Transverse colon (tissue), 4 donors: ENCODE results near the gene XKR8. TPM values are rescaled to one million over a fixed set of nuclear protein-coding genes. Genes with fewer than 3 reads are reported as not detected.

ENCODE experiments used
- DNase-seq: peaks from one replicate; pipeline ENCODE4 v3.0.0-alpha.2; 2019
- H3K27ac ChIP-seq, 4 donors: fragments of 200-600 bp; sonication (generic); 2 replicates each; pipeline ENCODE4 v1.5.1; 2016 to 2018; ENCODE audit warnings: inconsistent platforms in 4 of 4
- H3K27me3 ChIP-seq: fragments of 200-600 bp; sonication (generic); 2 replicates; pipeline ENCODE4 v1.5.1; 2017; ENCODE audit warnings: inconsistent platforms
- H3K36me3 ChIP-seq, 4 donors: fragments of 200-600 bp; sonication (generic); 2 replicates each; pipeline ENCODE4 v1.5.1; 2017 to 2019; ENCODE audit warnings: inconsistent platforms in 4 of 4
- H3K4me1 ChIP-seq, 4 donors: fragments of 200-600 bp; sonication (generic); 2 replicates each; pipeline ENCODE4 v1.5.1; 2017 to 2020; ENCODE audit warnings: inconsistent platforms in 4 of 4
- H3K4me3 ChIP-seq, 4 donors: fragments of 200-600 bp; sonication (generic); 1 replicate in 1 of 4; 2 replicates in 3 of 4; pipeline versions ENCODE4 v1.5.1 to v1.6.1; 2017 to 2019; ENCODE audit warnings: inconsistent platforms in 4 of 4
- H3K9me3 ChIP-seq, 2 donors: fragments of 200-600 bp; sonication (generic); 2 replicates each; pipeline ENCODE4 v1.5.1; 2017 to 2019; ENCODE audit warnings: inconsistent platforms in 2 of 2
- EP300 ChIP-seq: sonication (generic); formaldehyde crosslinking; IDR thresholded peaks from one replicate; pipeline ENCODE4 v1.6.1; 2017; ENCODE audit warnings: antibody characterized with exemption, low read depth
- POLR2A ChIP-seq: fragments of 450-650 bp; IDR thresholded peaks from one replicate; pipeline ENCODE4 v1.6.1; 2016; ENCODE audit warnings: antibody characterized with exemption, mild to moderate bottlenecking, moderate library complexity
- POLR2AphosphoS5 ChIP-seq, 3 donors: sonication (generic); formaldehyde crosslinking; IDR thresholded peaks; one replicate each; pipeline ENCODE4 v1.6.1; 2016; ENCODE audit warnings: antibody characterized with exemption in 3 of 3
- WGBS, 2 donors: methylation state at CpG; one replicate each; pipeline ENCODE4 v1.1.5; 2018; ENCODE audit warnings: low coverage in 1 of 2; 5-methylcytosine and 5-hydroxymethylcytosine counted together
- in situ Hi-C, 4 donors: fragments of 200-750 bp; cut with MboI; loops; one replicate each; pipeline versions ENCODE4 v1.15.0 to v1.15.1; 2017; ENCODE audit warnings: low sequenced_read_pairs in 3 of 4, low pct_ligation_motif_present in 1 of 4, low pct_unique_long_range_greater_than_20kb in 1 of 4
- intact Hi-C: fragments of 100-400 bp; cut with DNase I; formaldehyde crosslinking; loops from one replicate; pipeline ENCODE4 v1.15.1; 2023; ENCODE audit warnings: low total_unique reads
- total RNA-seq, 4 donors: library from RNA; depleted of rRNA; stranded (reverse); fragments of >200 nt; gene quantifications; one replicate each; pipeline ENCODE4 v1.1.0, GENCODE V29; 2016
- TF ChIP-seq, protein P1 (sequence below), 5 experiments: fragments of 200-600 bp in 3 of 5; fragments of 450-650 bp in 2 of 5; sonication (generic) in 3 of 5; IDR thresholded peaks; 1 replicate in 2 of 5; 2 replicates in 3 of 5; pipeline ENCODE4 v1.5.1; 2016 to 2017; ENCODE audit warnings: antibody characterized with exemption in 5 of 5, inconsistent platforms in 3 of 5, mild to moderate bottlenecking in 2 of 5, moderate library complexity in 1 of 5

XKR8 gene
- total RNA-seq, 4 donors from 2014 or later, result 8.6 to 13.8 (median 10.4) TPM

DNA sequence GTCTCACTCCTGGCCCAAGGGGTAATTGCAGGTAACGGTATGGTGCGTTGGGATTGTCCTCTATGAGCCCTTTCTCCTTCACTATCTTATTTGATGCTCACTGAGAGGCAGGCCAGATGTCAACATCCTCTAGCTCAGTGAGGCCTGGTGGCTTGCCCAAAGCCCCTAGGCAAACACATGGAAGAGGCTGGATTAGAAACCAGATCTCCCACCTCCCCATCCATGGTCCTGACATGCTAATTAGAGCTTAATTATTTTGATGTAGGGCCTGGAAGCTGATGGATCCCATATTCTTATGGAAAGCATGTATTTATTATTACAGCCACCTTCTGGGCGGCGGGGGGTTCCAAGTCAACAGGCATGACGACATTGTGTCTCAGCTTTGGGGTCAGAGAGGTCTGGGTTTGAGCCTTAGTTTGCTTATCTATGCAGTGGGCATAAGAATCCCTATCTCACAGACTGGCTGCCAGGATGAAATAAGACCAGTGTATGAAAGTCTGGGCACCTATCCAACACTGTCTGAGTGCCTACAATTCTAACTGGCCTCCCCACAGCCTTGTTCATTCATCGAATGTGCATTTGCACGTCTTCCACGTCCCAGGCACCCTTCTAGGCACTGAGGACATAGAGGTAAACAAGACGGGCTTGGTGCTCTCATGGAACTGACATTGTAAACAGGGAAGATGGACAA, 18.8 kb upstream of the XKR8 start:
- Histone ChIP-seq H3K4me3 (no peak overlapping the region), H3K9me3 (no peaks in the 10 kb centered on the region), H3K27ac (no peak overlapping the region), H3K27me3 (peaks cover 2% of the 10 kb centered on the region), H3K36me3 (no peaks in the 10 kb centered on the region), H3K4me1 (peaks cover 0 to 12% (median 0%) of the 10 kb centered on the region in 4 donors)
- intact Hi-C loops (no loop called here), in situ Hi-C loops (no loop called here)
- TF ChIP-seq, protein P1, sequence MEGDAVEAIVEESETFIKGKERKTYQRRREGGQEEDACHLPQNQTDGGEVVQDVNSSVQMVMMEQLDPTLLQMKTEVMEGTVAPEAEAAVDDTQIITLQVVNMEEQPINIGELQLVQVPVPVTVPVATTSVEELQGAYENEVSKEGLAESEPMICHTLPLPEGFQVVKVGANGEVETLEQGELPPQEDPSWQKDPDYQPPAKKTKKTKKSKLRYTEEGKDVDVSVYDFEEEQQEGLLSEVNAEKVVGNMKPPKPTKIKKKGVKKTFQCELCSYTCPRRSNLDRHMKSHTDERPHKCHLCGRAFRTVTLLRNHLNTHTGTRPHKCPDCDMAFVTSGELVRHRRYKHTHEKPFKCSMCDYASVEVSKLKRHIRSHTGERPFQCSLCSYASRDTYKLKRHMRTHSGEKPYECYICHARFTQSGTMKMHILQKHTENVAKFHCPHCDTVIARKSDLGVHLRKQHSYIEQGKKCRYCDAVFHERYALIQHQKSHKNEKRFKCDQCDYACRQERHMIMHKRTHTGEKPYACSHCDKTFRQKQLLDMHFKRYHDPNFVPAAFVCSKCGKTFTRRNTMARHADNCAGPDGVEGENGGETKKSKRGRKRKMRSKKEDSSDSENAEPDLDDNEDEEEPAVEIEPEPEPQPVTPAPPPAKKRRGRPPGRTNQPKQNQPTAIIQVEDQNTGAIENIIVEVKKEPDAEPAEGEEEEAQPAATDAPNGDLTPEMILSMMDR (IDR thresholded peaks at IDR 0.05), result no peak
- TF ChIP-seq POLR2A (no peak), EP300 (no peak), POLR2AphosphoS5 (IDR thresholded peaks at IDR 0.05) (no peak)
- no peak for DNase-seq
- 76 to 88% methylated on average over 6 to 9 of the region's 9 CpGs for WGBS, 2 donors

DNA sequence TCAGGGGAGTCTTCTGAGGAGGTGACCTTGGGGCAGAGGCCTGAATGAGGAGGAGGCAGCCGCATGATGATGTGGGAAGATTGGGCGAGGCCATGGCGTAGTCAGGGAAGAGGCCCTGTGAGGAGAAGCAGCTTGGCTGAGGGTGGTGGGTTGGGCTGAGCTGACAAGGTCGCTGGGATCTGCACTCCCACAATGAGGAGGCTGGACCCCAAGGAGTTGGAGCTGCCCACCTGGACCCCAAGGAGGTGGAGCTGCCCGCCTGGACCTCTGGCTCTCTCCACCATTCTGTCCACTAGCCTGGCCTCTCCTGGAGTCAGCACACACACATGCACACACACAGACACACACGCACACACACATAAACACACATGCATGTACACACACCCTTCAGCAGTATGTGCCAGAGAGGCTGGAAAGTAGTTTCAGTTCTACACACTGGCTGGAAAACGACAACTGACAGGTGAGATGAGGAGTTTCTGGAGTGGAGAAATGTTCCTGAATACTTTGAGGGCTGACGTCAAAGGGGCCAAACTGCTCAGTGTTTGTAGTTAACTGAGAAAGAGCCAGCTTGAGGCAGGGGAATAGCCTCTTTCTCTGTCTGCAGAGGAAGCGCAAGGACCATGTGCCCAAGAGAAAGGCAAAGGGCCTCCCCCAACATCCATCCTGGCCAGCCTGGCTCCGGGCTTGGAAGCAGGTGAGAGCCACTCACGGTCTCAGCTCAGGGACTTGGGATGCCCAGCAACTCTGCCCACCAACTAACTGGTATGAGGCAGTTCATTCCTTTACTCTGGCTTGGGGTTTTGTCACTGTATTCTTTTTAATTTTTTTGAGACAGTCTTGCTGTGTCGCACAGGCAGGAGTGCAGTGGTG, 17.9 kb upstream of the XKR8 start:
- intact Hi-C loops (no loop called here), in situ Hi-C loops (no loop called here)
- no peak overlapping the region for H3K4me3 ChIP-seq
- peaks cover 0 to 8% (median 0%) of the 10 kb centered on the region in 4 donors for H3K4me1 ChIP-seq
- no peaks in the 10 kb centered on the region for H3K36me3 ChIP-seq
- no peak for TF ChIP-seq POLR2AphosphoS5 (IDR thresholded peaks at IDR 0.05)
- no peak for TF ChIP-seq POLR2A
- TF ChIP-seq EP300, result no peak
- TF ChIP-seq, protein P1 (IDR thresholded peaks at IDR 0.05), result no peak
- no peaks in the 10 kb centered on the region for H3K9me3 ChIP-seq
- 89 to 90% methylated on average over 2 to 12 of the region's 12 CpGs for WGBS, 2 donors
- no peaks in the 10 kb centered on the region for H3K27me3 ChIP-seq
- no peak overlapping the region for H3K27ac ChIP-seq
- DNase-seq, result no peak

DNA sequence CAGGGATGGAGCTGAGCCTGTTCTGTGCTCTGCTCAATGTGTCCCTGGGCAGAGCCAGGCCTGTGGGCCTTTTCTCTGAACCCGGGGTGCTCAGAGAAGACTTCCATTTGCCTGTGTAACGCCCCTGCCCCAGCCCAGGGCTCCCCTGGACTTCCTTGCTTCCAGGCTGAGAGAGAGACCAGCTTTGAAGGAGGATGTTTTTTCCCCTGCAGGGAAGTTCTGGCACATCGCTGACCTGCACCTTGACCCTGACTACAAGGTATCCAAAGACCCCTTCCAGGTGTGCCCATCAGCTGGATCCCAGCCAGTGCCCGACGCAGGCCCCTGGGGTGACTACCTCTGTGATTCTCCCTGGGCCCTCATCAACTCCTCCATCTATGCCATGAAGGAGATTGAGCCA, 14.8 kb upstream of the XKR8 start:
- Histone ChIP-seq H3K27me3 (no peaks in the 10 kb centered on the region), H3K9me3 (no peaks in the 10 kb centered on the region), H3K4me1 (no peaks in the 10 kb centered on the region), H3K36me3 (no peaks in the 10 kb centered on the region), H3K27ac (no peak overlapping the region), H3K4me3 (no peak overlapping the region)
- in situ Hi-C loops (no loop called here), intact Hi-C loops (no loop called here)
- no peak for DNase-seq
- 88% methylated on average over 5 of the region's 5 CpGs; no CpG with 5 or more reads in 1 of the 2 donors for whole genome bisulfite sequencing, 2 donors
- TF ChIP-seq, protein P1 (IDR thresholded peaks at IDR 0.05), result no peak
- TF ChIP-seq POLR2AphosphoS5 (IDR thresholded peaks at IDR 0.05), result no peak
- no peak for TF ChIP-seq POLR2A
- TF ChIP-seq EP300, result no peak

DNA sequence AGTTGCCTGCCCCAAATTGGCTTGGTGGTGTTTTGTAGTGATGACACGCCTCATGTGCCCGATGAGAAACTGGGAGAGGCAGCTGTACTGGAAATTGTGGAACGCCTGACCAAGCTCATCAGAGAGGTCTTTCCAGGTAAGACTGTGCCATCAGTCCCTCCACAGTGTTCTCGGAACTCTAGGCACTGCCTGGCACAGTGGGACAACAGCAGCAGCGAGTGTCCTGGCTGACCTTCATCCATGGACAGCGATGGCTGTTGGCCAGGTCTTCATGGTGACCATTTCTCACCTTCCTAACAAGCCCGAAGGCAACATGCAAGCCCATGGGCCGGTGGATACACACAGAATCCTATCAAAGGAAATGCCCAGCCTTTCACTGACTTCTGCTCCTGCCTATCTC, 10.7 kb upstream of the XKR8 start:
- WGBS, 2 donors, result 92% methylated on average over 8 of the region's 8 CpGs; no CpG with 5 or more reads in 1 of the 2 donors
- in situ Hi-C loops (no loop called here), intact Hi-C loops (no loop called here)
- H3K4me3 ChIP-seq, result no peak overlapping the region
- TF ChIP-seq, protein P1 (IDR thresholded peaks at IDR 0.05), result no peak
- TF ChIP-seq POLR2A, result no peak
- no peak for TF ChIP-seq EP300
- TF ChIP-seq POLR2AphosphoS5 (IDR thresholded peaks at IDR 0.05), result no peak
- H3K27me3 ChIP-seq, result no peaks in the 10 kb centered on the region
- peaks cover 4 to 17% (median 8%) of the 10 kb centered on the region in 4 donors for H3K4me1 ChIP-seq
- no peak overlapping the region for H3K27ac ChIP-seq
- no peak for DNase-seq
- H3K36me3 ChIP-seq, result no peaks in the 10 kb centered on the region
- no peaks in the 10 kb centered on the region for H3K9me3 ChIP-seq
